Measurements from ENCODE around the gene FAM120A.

DNA sequence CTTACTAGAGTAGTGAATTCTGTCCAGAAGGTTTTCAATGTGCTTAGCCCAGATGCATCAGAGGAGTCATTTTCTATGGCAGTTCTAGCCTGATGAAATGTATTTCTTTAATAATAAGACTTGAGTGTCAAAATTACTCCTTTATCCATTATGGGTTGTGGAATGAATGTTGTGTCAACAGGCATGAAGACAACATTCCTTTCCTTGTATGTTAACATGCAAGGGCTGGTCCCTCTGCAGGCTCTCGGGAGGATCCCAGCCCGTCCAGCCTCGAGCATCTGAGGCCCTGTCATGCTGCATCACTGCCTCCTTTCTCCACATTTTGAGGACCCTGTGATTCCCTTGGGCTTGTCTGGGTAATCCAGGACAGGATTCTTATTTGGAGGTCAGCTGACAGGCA is 44.8 kb downstream of the FAM120A start:
- no peak for TF ChIP-seq POLR2A (IDR thresholded peaks at IDR 0.05; ENCODE audit: low read length)
- no peak for TF ChIP-seq GATA1 (IDR thresholded peaks at IDR 0.05; ENCODE audit: low read depth, low read length)
